ENCODE measurements around the gene HLF.

- TF ChIP-seq, protein P1, sequence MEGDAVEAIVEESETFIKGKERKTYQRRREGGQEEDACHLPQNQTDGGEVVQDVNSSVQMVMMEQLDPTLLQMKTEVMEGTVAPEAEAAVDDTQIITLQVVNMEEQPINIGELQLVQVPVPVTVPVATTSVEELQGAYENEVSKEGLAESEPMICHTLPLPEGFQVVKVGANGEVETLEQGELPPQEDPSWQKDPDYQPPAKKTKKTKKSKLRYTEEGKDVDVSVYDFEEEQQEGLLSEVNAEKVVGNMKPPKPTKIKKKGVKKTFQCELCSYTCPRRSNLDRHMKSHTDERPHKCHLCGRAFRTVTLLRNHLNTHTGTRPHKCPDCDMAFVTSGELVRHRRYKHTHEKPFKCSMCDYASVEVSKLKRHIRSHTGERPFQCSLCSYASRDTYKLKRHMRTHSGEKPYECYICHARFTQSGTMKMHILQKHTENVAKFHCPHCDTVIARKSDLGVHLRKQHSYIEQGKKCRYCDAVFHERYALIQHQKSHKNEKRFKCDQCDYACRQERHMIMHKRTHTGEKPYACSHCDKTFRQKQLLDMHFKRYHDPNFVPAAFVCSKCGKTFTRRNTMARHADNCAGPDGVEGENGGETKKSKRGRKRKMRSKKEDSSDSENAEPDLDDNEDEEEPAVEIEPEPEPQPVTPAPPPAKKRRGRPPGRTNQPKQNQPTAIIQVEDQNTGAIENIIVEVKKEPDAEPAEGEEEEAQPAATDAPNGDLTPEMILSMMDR (IDR thresholded peaks at IDR 0.05 in 2 of 3, conservative IDR thresholded peaks at IDR 0.05 in 1 of 3; ENCODE audit: control insufficient read depth in 2 of 3, extremely low read depth in 1 of 3, insufficient read depth in 1 of 3, low read depth in 3 of 3, low read length in 3 of 3): no peak
- TF ChIP-seq HCFC1 (IDR thresholded peaks at IDR 0.05; ENCODE audit: low read length): no peak
Measured at GRCh38 chr17:55245986-55246385, 18.8 kb upstream of the HLF start.

All from GM12878 (cell line).